GM12874 (cell line): ENCODE data around the gene PHACTR3.

ENCODE experiments used
- TF ChIP-seq, protein P1 (sequence below): IDR thresholded peaks from 2 replicates; pipeline ENCODE4 v1.5.1; 2011; ENCODE audit warnings: low read depth, mild to moderate bottlenecking, control low read depth, low read length, moderate library complexity; ENCODE audit not compliant: insufficient read depth

The PHACTR3 gene

DNA sequence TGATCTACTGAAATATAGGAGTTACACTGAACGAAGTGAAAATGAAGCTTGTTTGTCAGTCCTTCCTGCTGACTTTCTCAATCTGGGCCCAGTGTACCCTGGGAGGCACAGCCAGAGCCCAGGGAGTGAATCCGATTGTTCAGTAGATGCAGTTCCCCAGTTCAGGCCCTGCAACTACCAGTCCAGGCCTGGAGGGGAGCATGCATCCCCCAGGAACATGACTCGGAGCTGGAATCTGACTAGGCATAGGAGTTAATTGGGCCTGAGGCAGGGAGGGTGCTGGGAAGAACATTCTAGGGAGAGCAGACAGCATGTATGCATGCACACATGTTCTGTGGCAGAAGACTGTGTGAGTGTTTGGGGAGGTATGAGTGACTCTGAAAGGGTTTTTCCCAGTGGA lies 42.1 kb downstream of the PHACTR3 start:
- TF ChIP-seq, protein P1, sequence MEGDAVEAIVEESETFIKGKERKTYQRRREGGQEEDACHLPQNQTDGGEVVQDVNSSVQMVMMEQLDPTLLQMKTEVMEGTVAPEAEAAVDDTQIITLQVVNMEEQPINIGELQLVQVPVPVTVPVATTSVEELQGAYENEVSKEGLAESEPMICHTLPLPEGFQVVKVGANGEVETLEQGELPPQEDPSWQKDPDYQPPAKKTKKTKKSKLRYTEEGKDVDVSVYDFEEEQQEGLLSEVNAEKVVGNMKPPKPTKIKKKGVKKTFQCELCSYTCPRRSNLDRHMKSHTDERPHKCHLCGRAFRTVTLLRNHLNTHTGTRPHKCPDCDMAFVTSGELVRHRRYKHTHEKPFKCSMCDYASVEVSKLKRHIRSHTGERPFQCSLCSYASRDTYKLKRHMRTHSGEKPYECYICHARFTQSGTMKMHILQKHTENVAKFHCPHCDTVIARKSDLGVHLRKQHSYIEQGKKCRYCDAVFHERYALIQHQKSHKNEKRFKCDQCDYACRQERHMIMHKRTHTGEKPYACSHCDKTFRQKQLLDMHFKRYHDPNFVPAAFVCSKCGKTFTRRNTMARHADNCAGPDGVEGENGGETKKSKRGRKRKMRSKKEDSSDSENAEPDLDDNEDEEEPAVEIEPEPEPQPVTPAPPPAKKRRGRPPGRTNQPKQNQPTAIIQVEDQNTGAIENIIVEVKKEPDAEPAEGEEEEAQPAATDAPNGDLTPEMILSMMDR: no peak

DNA sequence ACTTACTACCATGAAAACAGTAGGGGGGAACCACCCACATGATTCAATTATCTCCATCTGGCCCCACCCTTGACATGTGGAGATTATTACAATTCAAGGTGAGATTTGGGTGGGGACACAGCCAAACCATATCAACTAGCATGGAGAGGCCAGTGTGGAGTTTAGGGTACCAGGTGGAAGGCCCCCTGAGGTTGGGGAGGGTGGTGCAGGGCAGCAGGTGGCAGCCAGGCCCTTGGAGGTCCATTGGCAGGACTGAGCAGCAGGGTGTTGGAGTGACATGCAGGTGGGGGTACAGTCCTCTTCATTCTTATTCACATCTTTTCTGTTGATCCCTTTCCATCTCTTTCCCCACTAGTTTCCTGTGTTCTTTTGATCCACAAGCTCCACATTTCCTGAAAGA lies 42.9 kb downstream of the PHACTR3 start:
- TF ChIP-seq, protein P1: no peak

DNA sequence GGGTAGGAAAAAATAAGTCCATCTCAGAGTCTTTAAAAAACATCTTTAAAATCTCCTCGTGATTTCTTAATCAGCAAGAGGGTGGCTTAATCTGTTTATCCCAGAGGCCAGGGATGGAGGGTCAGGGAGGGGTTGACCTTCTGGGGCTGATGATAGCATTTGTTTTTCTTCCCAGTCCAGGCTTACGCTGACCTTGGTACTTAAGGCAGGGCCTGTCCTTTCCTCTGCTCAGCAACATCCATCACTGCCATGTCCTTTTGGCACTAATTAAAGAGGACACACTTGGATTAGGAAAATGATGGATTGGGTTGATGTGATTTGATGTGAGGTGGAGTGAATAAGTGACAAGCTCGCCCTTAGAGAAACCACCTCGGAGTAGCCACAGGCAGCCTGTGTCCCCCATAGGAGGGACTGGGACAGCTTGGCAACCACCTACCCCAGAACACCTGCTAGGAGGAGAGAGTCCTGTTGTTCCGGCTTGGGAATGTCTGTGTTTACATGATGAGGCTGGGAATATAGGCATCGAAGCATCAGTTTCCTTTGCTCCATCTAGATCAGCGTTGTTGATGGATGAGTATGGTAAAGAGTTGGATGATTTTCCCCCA lies 44.2 kb downstream of the PHACTR3 start:
- TF ChIP-seq, protein P1: no peak

DNA sequence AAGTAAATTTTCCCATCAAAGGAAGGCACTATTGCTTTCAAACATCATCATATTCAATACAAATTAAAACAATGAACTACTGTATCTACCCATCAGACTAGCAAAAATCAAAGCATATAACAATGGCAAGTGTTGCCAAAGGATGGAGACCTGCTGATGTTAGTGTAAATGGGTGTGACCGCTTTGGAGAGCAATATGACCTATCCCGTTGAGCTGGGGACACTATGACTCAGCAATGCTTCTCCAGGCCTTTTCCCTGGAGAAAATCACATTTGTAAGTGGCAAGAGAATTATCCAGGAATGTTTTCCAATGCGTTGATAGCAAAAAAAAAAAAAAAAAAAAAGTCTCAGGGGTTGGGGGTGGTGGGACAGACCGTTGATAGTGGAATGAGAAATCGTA lies 46.1 kb downstream of the PHACTR3 start:
- TF ChIP-seq, protein P1: no peak

DNA sequence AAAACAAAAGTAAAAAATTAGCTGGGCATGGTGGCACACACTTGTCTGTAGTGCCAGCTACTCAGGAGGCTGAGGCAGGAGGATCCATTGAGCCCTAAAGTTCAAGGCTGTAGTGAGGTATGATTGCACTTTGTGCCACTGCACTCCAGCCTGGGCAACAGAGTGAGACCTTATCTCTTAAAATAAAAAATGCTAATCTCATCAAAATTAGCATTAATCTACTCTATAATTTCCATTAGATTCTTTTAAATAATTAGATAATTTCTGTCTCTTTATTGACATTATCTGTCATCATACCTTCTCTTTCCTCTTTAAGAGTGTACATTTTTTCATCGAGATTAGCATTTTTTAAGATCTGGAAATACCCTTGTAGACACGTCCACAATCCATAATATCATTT lies 48.0 kb downstream of the PHACTR3 start:
- TF ChIP-seq, protein P1: no peak

DNA sequence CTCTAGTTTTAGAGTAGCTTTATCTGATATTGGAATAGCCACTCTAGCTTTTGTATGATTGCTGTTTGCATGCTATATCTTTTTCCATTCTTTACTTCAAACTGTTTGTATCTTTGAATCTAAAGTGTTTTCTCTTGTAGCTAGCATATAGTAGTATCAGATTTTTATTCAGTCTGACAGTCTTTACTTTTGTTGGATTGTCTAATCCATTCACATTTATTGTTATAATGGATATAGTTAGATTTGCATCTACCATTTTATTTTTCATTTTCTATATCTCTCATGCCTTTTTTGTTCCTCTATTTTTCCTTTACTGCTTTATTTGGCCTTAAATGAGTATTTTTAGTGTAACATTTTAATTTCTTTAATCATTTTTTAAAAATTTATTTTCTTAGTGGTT lies 52.1 kb downstream of the PHACTR3 start:
- TF ChIP-seq, protein P1: no peak

DNA sequence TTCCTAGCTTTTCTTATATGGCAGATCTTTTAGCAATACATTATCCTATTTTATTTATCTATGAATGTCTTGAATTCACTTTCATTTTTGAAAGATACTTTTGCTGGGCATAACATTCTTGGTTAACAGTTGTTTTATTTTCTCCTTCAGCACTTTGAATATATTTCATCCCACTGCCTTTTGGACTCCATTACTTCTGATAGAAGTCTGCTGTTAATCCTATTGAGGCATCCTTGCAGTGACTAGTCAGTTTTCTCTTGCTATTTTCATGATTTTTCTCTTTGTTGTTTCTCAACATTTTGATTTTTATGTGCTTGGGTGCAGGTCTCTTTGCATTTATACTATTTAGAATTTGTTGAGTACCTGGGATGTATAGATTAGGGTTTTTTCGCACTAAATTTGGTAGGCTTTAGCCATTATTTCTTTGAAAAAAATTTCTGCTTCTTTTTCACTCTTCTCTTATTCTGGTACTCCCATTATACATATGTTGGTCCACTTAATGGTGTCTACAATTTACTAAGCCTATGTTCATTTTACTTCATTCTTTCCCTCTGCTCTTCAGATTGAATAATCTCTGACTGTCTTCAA lies 53.2 kb downstream of the PHACTR3 start:
- TF ChIP-seq, protein P1: no peak
